Measurements from ENCODE around the gene DACT2.

DACT2 gene

GRCh38 chr6:168278904-168279303 lies 40.7 kb downstream of the DACT2 start:
- TF ChIP-seq ZNF8 (CRISPR knock-in tag; IDR thresholded peaks at IDR 0.05) = no peak
- no peak for TF ChIP-seq ZNF70 (CRISPR knock-in tag; IDR thresholded peaks at IDR 0.05)
- no peak for TF ChIP-seq ISL1 (CRISPR knock-in tag; IDR thresholded peaks at IDR 0.05)
- TF ChIP-seq TOX (CRISPR knock-in tag; IDR thresholded peaks at IDR 0.05; ENCODE audit: borderline replicate concordance) = no peak
- TF ChIP-seq BACH2 (CRISPR knock-in tag; IDR thresholded peaks at IDR 0.05; ENCODE audit: borderline replicate concordance) = no peak
- no peak for TF ChIP-seq OSR1 (CRISPR knock-in tag; IDR thresholded peaks at IDR 0.05)
- TF ChIP-seq ARNTL (CRISPR knock-in tag; IDR thresholded peaks at IDR 0.05; ENCODE audit: borderline replicate concordance, low read depth) = no peak
- no peak for TF ChIP-seq GLIS3 (CRISPR knock-in tag; IDR thresholded peaks at IDR 0.05)
- TF ChIP-seq ZFP30 (CRISPR knock-in tag; IDR thresholded peaks at IDR 0.05) = no peak
- no peak for TF ChIP-seq SNAI2 (CRISPR knock-in tag; IDR thresholded peaks at IDR 0.05)
- TF ChIP-seq TCF4 (CRISPR knock-in tag; IDR thresholded peaks at IDR 0.05; ENCODE audit: borderline replicate concordance) = no peak
- TF ChIP-seq ZFP3 (CRISPR knock-in tag; IDR thresholded peaks at IDR 0.05) = no peak
- no peak for TF ChIP-seq ZNF565 (CRISPR knock-in tag; conservative IDR thresholded peaks at IDR 0.05; ENCODE audit: low read depth)
- TF ChIP-seq ZC3H10 (CRISPR knock-in tag; IDR thresholded peaks at IDR 0.05) = no peak
- TF ChIP-seq PPARA (CRISPR knock-in tag; IDR thresholded peaks at IDR 0.05; ENCODE audit: borderline replicate concordance) = no peak
- TF ChIP-seq RARB (CRISPR knock-in tag; IDR thresholded peaks at IDR 0.05) = no peak
- no peak for TF ChIP-seq ESRRG (CRISPR knock-in tag; IDR thresholded peaks at IDR 0.05)
- no peak for TF ChIP-seq TSHZ2 (CRISPR knock-in tag; IDR thresholded peaks at IDR 0.05)
- no peak for ATAC-seq

GRCh38 chr6:168277274-168277669 lies 42.3 kb downstream of the DACT2 start:
- ATAC-seq = no peak

GRCh38 chr6:168276576-168277273 lies 42.9 kb downstream of the DACT2 start:
- ATAC-seq = no peak
- no peak for TF ChIP-seq TCF4 (CRISPR knock-in tag; IDR thresholded peaks at IDR 0.05; ENCODE audit: borderline replicate concordance)
- TF ChIP-seq ZFP30 (CRISPR knock-in tag; IDR thresholded peaks at IDR 0.05) = no peak
- TF ChIP-seq OSR1 (CRISPR knock-in tag; IDR thresholded peaks at IDR 0.05) = no peak
- no peak for TF ChIP-seq ZFP3 (CRISPR knock-in tag; IDR thresholded peaks at IDR 0.05)
- no peak for TF ChIP-seq RARB (CRISPR knock-in tag; IDR thresholded peaks at IDR 0.05)
- no peak for TF ChIP-seq SNAI2 (CRISPR knock-in tag; IDR thresholded peaks at IDR 0.05)
- no peak for TF ChIP-seq PPARA (CRISPR knock-in tag; IDR thresholded peaks at IDR 0.05; ENCODE audit: borderline replicate concordance)
- no peak for TF ChIP-seq ZC3H10 (CRISPR knock-in tag; IDR thresholded peaks at IDR 0.05)
- no peak for TF ChIP-seq TSHZ2 (CRISPR knock-in tag; IDR thresholded peaks at IDR 0.05)
- TF ChIP-seq POU6F1 (CRISPR knock-in tag; IDR thresholded peaks at IDR 0.05; ENCODE audit: borderline replicate concordance, low read depth) = no peak
- TF ChIP-seq ZNF70 (CRISPR knock-in tag; IDR thresholded peaks at IDR 0.05) = no peak
- TF ChIP-seq ZNF565 (CRISPR knock-in tag; conservative IDR thresholded peaks at IDR 0.05; ENCODE audit: low read depth) = no peak
- TF ChIP-seq ISL1 (CRISPR knock-in tag; IDR thresholded peaks at IDR 0.05) = no peak

More at GRCh38 chr6:168277274-168277669, 42.3 kb downstream of the DACT2 start:
- TF ChIP-seq ARNTL (CRISPR knock-in tag; IDR thresholded peaks at IDR 0.05; ENCODE audit: borderline replicate concordance, low read depth) (no peak), BACH2 (CRISPR knock-in tag; IDR thresholded peaks at IDR 0.05; ENCODE audit: borderline replicate concordance) (no peak), PATZ1 (CRISPR knock-in tag; IDR thresholded peaks at IDR 0.05; ENCODE audit: borderline replicate concordance) (no peak), CREB5 (CRISPR knock-in tag; IDR thresholded peaks at IDR 0.05; ENCODE audit: low read depth) (no peak), ESRRG (CRISPR knock-in tag; IDR thresholded peaks at IDR 0.05) (no peak), RARB (CRISPR knock-in tag; IDR thresholded peaks at IDR 0.05) (no peak), ZC3H10 (CRISPR knock-in tag; IDR thresholded peaks at IDR 0.05) (no peak), CSDC2 (CRISPR knock-in tag; IDR thresholded peaks at IDR 0.05) (no peak)
